ENCODE results near the gene AKT1S1.

Gene AKT1S1

GRCh38 chr19:49852631-49853126 lies 24.5 kb downstream of the AKT1S1 start:
- DNase-seq = peak; percentile 27

DNA sequence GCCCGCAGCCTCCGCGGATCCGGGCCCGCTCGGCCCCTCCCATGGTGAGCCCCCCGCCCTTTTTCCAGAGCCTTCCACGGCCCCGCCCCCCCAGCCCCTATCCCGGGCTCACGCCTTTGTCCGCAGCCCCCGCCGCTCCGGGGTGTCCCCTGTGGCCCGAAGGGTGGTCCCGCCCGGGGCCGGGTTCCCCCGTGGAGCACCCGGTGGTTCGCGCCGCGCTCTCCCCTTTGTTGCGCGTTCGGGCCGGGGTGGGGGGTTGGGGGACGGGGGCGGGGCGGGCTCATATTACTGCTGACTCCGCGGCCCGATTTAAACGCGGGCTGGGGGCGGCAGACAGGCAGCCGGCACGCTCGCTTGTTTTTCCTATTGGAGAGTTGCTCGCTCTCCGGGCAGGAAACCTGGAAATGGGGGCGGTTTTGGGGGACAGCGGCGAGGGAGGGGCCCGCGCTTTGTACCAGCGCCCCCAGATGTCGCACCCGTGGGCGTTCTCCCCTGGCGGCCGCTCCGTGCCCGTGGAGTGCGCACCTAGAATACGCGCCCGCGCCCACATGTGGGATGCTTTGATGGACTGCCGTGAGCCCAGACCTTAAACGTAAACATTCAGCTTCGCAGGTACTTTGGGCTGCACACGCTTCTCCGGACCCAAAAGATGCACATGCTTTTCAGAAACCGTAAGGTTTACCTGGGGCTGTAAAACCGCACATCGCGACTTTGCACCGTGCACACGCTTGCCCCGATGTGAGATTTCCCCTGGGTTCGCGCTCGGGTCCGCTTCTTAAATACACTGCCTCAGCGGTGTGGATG lies 25.5 kb downstream of the AKT1S1 start:
- peak; percentile 67 for DNase-seq

DNA sequence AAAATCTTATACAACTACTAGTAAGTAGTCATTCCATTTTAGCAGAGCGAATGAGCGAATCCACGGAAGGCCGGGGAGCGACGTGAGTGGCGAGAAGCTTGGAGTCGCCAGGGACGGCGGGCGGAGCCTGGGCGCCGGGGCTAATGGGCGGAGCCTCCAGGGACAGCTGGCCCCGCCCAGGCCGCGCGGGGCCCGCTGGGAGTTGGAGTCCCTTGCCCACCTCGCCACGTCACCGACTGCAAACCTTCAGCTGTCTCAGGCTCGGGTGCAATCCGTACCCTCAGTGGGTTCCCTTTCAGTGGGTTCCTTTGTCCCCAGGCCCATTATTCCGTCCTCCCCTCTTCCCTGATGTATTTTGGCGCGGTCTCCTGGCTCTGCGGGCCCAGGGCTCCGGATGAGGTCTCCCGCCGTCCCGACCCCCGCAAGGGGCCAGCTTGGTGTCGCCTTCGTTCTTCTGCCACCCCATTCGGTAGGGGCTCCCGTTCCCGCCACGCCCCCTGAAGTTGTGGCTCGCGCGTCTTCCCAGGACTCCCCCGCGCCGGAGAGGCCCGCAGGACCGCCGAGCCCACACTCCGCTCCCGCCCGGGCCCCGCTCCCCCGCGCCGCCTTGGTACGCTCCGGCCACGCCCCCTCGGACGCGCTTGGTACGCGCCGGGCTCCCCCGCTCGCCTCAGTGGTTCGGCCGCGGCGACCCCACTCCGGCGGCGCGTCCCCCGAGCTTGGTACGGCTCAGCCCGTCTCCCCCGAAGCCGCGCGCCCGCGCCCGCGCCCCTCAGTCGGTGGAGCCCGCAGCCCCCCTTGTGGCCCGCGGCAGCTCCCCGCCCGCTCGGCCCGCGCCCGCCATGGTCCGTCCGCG lies 26.4 kb downstream of the AKT1S1 start, which contains the start of gene PTOV1:
Gene PTOV1 (plus strand): TSS at position 673 of the 856 bp plus-strand sequence.
- DNase-seq = peak; percentile 95

DNA sequence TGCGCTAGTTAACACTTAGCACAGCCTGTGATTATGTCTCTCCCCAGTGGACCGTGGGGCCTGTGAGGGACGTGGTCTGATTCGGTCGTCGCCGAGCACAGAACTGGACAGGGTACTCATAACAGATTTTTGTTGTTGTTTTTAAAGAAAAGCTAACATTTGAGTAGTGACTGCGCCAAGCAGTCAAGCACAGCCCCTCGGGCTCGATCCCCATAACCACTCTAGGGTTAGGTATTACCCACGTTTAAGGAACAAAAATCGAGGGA lies 27.0 kb downstream of the AKT1S1 start:
- no peak for DNase-seq

DNA sequence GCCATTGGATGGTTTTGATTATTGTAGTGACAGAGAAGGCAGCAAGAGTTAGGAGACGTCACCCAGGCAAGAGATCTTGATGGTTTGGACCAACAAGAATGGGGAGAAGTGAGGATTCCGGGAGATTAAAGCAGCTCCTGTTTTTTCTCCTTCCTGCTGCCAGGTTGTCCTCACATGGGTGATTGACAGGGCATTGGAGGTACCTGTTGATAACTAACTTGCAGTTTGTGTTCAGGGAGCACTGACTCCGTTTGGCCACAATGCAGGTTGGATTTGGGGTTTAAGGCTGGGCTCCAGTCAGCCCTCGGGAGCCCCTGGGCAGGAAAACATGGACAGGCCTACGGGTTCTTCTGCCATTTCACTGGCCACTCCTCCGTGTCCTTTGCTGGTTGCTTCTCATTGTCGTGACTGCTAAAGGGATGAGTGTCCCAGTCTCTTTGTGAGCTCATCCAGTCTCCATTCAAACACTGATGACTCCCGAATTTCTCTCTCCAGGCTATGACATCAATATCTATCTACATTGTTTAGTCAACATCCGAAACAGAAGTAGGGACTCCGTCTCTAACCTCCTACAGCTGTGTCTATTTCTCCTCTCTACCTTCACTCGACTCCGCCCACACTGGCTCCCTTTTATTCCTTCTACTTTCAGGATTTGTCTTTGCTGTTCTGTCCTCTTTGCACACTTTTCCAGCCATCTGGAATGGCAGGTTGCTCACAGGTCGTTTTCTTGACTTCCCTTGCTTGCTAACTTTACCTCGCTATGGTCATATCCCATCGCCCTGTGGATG lies 27.5 kb downstream of the AKT1S1 start:
- peak; percentile 73 for DNase-seq

- peak; percentile 34 for DNase-seq
Observed at GRCh38 chr19:49848938-49849337, 28.2 kb downstream of the AKT1S1 start.

- peak; percentile 72 for DNase-seq
Observed at GRCh38 chr19:49847731-49848696, 29.1 kb downstream of the AKT1S1 start.

GRCh38 chr19:49846408-49846807 lies 30.7 kb downstream of the AKT1S1 start:
- DNase-seq = no peak

DNA sequence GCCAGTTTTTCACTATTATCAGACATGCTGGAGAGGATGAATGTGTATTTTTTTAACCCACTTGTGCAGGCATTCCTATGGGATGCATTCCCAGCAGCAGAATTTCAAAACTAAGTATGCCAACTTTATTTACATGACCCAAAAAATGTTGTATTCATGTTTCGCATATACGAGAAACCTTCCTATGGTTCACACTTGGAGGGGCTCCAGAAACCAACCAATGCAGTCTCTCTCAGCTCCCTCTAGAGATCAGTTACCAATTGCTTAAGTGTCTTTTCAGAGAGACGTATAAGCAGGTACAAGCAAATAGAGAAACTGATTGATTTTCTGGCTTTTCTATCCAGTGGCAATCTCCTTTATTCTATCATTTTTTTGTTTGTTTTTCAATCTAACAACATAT lies 31.7 kb downstream of the AKT1S1 start:
- no peak for DNase-seq

- DNase-seq = no peak
Observed at GRCh38 chr19:49844138-49845095, 32.7 kb downstream of the AKT1S1 start.

GRCh38 chr19:49843265-49843664 lies 33.9 kb downstream of the AKT1S1 start:
- DNase-seq = no peak

- no peak for DNase-seq
Observed at GRCh38 chr19:49840736-49841249, 36.4 kb downstream of the AKT1S1 start.

GRCh38 chr19:49840321-49840720 lies 36.8 kb downstream of the AKT1S1 start:
- no peak for DNase-seq

- DNase-seq = no peak
Observed at GRCh38 chr19:49839713-49840112, 37.4 kb downstream of the AKT1S1 start.

DNA sequence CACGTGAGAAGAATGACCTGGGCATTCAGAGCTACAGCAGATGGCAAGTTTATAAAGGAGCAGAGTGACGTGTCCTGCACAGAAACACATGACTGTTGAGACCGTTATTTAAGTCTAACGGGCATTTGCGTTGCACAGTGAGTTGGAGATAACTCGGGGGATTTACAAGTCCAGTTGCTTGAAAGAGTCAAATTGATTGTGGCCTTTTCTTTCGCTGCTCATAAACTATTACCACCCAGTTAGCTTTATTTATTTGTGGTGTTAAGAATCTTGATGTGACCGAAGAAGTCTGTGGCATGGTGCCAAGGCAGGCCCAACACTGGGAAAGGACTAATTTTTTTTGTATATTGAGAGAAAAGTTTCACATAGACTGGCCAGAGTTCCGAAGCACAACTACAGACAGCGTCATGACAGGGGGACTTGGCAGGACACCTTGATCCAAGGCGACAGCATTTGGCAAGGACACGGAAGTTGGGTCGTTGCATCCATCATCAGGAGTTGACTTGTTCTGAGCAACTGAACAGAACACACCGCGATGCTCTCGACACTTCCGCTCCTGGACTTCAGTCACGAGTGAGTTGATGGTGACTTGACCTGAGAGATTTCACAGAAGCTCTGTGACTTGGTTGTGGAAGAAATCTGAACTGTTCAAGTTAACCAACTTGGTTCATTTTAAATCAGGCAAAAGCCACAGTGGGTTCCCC lies 38.1 kb downstream of the AKT1S1 start:
- DNase-seq = no peak

GRCh38 chr19:49837425-49837824 lies 39.7 kb downstream of the AKT1S1 start:
- no peak for DNase-seq

DNA sequence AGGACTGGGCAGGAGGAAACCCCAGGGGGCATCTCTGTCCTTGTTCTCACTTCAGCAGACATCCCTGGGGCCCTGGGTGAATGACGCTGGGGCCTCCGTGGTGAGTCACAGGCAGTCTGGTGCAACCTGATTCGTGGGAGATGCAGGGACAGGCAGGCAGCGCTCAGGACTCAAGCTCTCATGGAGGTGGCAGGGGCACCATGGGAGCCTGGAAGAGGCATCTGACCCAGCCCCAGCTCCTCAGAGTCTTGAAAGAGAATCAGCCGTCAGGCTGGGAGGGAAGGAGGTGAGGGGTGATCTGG lies 40.2 kb downstream of the AKT1S1 start:
- no peak for DNase-seq

GRCh38 chr19:49836176-49837008 lies 40.8 kb downstream of the AKT1S1 start:
- DNase-seq = no peak

- DNase-seq = no peak
Observed at GRCh38 chr19:49835562-49835961, 41.6 kb downstream of the AKT1S1 start.
